GM18498 (cell line): ENCODE data around the gene NEURL1B.

Experiments
- ATAC-seq: cut with Tn5 transposase; IDR thresholded peaks from one replicate; pipeline ENCODE4 v1.9.1; 2021; ENCODE audit warnings: mild to moderate bottlenecking, moderate library complexity; ENCODE audit not compliant: unreplicated experiment

The NEURL1B gene

GRCh38 chr5:172713809-172714490, 72.9 kb downstream of the NEURL1B start:
- no peak for ATAC-seq

GRCh38 chr5:172714491-172715420, 73.7 kb downstream of the NEURL1B start:
- ATAC-seq: peak; percentile 78

DNA sequence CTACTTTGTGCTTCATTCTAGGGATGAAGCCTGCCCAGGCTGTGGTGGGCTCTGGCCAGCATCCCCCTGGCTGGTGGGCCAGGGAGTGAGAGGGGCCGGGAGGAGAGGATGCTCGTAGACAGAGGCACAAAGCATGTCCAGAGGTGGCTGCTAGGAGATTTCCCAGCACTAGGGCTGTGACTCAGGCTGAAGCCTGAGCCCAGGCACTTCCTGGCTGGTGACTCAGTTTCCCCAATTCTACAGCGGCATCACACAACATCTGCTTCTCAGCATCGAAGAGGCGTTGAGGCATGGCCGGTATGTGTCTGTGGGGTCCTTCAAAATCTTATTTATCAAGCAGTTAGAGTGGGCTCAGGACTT, 74.3 kb downstream of the NEURL1B start:
- no peak for ATAC-seq

- ATAC-seq: no peak
Measured at GRCh38 chr5:172715931-172716682, 75.0 kb downstream of the NEURL1B start.

GRCh38 chr5:172716796-172717313, 75.8 kb downstream of the NEURL1B start:
- ATAC-seq: no peak

GRCh38 chr5:172717481-172718195, 76.6 kb downstream of the NEURL1B start:
- ATAC-seq: no peak

- ATAC-seq: no peak
Measured at GRCh38 chr5:172718527-172719114, 77.6 kb downstream of the NEURL1B start.

- no peak for ATAC-seq
Measured at GRCh38 chr5:172719211-172719610, 78.1 kb downstream of the NEURL1B start.

- no peak for ATAC-seq
Measured at GRCh38 chr5:172720655-172721054, 79.6 kb downstream of the NEURL1B start.

DNA sequence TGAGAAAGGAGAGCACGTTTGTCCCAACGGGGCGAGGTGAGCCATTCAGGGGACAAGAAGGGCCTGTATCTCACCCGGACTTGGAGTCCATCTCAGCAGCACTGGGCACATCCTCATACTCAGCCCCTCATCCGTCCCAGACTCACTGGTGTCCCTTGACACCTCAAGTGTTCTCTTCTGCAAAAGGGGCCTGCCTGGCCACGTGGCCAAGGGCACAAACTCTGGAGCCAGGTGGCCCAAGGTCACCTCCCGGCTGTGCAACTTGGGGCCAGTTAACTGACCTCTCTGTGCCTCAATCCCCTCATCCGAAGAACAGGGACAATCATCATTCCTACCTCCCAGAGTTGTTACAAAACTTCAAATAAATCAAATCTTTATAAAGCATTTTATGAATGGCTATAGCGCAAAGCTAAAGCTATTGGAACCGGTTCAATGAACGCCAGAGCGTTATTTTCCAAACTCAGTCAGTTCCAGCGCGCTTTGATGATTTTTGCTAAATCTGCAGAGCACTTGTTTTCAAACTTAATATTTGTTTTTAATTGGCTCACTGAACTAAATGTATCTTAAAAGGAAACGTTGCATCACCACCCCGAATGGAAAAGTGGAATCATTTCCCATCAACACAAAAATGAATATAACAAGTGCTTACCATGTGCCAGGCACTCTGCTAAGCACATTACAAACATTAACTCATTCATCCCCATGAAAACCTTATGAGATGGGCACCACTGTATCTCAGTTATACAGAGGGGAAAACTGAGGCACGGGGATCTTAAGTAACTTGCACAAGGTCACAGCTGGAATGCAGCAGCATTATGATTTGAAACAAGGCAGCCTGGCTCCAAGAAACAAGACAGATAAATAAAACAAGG, 80.6 kb downstream of the NEURL1B start:
- no peak for ATAC-seq

DNA sequence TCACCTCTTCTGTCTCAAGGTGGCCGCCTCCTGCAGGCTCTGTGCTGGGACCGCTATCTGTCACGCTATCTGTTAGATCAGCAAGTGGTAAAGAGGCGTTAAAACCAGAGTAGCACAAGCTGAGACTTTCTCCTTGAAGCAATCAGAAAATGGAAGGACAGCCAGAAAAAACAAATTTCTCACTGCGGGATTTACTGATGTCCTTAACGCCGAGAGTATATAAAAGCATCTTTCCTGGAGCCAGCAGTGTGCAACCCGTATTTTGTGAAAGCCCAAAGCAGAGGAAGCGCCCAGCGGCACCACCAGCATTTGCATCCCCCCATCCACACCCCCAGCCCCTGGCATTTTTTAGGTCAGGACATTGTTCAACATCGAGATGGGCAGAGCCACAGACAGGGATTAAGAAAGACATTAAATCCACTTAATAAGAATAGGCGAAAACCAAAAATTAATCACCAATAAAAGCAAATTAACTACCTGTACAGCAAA, 81.3 kb downstream of the NEURL1B start:
- ATAC-seq: no peak

DNA sequence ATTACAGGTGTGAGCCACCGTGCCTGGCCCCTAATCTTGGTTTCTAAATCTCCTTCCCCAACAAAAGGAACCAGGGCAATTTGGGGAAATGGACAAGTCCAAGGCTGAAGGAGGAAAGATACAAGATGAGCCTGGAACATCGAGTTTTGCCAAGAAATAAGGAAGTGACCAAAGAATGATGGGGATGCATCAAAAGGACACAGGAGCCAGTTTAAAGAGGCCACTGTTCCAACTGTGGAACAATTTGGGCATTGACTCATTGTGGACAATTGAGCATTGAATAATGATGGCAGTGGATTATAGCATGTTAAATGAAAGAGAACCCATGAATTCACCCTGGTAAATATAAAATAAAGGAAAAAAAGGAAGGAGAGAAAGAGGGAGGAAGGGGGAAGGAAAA, 82.4 kb downstream of the NEURL1B start:
- ATAC-seq: no peak

- no peak for ATAC-seq
Measured at GRCh38 chr5:172724242-172725183, 83.5 kb downstream of the NEURL1B start.

DNA sequence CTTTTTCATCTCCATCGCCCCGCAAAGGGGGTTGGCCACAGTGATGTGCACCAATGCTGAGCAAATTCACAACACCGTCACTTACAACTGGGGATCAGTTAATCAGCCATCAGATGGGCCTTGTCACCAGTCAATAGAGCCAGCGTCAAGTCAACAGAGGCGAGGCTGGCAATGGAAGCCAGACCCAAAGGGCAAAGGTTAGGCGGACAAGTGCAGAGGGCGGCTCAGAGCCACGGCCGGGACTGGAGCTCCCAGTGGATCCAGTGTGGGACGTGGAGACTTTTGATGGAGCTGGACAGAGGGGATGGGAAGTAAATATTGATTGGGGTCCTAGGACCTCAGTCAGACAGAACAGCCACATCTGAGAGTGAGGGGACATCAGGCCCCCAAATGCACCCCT, 84.2 kb downstream of the NEURL1B start:
- no peak for ATAC-seq

DNA sequence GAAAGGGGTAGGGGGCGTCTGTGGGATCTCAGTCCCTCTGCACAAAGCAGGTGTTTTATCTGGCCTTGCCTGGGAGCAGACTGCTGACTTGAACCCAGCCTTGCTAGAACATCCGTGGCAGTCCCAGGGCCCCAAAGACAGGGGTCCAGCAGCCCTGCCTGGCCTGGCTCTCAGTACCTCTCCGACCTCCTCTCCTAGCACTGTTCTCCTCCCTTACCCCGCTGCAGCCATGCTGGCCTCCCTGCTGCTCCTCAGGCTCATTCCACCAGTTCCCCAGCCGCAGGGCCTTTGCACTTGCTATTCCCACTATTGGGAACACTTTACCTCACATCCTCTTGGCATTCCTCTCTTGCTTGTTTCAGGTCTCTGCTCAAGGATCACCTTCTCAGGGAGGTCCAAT, 84.7 kb downstream of the NEURL1B start:
- no peak for ATAC-seq

DNA sequence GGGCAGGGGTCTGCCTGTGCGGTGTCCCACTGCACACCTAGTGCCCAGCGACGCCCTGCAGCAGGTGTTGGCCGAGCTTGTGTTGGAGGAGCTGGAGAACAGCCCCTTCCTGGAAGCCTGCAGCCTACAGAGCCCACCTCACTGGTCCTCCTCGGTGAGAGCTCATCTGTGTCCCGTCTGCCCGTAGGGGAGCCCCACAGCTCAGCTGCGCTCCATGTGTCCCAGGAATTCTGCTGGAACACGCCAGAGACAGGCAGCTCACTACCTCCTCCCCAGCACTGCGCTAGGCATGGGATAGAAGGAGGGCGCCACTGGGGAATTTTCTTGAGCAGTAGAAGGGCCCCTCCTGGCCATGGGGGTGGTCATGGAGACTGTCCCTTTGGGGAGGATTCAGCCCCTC, 85.9 kb downstream of the NEURL1B start:
- no peak for ATAC-seq

- no peak for ATAC-seq
Measured at GRCh38 chr5:172727551-172727950, 86.5 kb downstream of the NEURL1B start.
